Mammary epithelial cell (primary cell): ENCODE data around the gene MYO3B.

Experiments
- EZH2 ChIP-seq: IDR thresholded peaks from 2 replicates; pipeline ENCODE4 v1.6.1; 2012; ENCODE audit warnings: low read length, inconsistent platforms, borderline replicate concordance
- TF ChIP-seq, protein P1 (sequence below), 2 donors: IDR thresholded peaks in 1 of 2; conservative IDR thresholded peaks in 1 of 2; 2 replicates each; pipeline ENCODE4 v1.5.1; 2011 to 2012; ENCODE audit warnings: inconsistent platforms in 2 of 2, low read length in 2 of 2, mild to moderate bottlenecking in 2 of 2, control low read depth in 1 of 2, low read depth in 1 of 2; ENCODE audit not compliant: insufficient read depth in 1 of 2; ENCODE audit errors: extremely low read depth in 1 of 2

DNA sequence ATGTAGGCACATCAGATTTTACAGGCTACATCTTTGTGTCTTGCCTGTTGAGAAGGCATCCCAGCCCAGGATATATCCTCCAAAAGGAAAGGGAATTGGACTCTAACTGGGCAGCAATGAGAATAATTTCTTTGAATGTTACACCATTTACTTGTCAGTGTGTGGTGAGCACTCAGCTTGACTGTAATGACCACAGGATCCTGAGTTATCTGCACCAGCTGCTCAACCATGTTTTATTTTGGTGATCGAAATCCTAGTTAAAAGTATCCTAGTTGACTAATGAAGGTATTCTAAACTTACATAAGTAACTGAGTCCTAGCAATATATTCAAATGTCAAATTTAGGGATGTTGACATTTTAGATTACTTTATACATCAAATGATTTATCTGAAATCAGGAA is 123.0 kb downstream of the MYO3B start:
- TF ChIP-seq, protein P1, sequence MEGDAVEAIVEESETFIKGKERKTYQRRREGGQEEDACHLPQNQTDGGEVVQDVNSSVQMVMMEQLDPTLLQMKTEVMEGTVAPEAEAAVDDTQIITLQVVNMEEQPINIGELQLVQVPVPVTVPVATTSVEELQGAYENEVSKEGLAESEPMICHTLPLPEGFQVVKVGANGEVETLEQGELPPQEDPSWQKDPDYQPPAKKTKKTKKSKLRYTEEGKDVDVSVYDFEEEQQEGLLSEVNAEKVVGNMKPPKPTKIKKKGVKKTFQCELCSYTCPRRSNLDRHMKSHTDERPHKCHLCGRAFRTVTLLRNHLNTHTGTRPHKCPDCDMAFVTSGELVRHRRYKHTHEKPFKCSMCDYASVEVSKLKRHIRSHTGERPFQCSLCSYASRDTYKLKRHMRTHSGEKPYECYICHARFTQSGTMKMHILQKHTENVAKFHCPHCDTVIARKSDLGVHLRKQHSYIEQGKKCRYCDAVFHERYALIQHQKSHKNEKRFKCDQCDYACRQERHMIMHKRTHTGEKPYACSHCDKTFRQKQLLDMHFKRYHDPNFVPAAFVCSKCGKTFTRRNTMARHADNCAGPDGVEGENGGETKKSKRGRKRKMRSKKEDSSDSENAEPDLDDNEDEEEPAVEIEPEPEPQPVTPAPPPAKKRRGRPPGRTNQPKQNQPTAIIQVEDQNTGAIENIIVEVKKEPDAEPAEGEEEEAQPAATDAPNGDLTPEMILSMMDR (conservative IDR thresholded peaks at IDR 0.05 in 1 of 2, IDR thresholded peaks at IDR 0.05 in 1 of 2; ENCODE audit: extremely low read depth in 1 of 2, insufficient read depth in 1 of 2, low read depth in 1 of 2, low read length in 2 of 2), result no peak
- TF ChIP-seq EZH2, result no peak
